ENCODE data around the gene HSPA5.
"Not testable (repeated sequence)": the region's sequence is repeated elsewhere in the genome, so short reads cannot be mapped to it uniquely, and the experiment has no call there.

HSPA5 gene

DNA sequence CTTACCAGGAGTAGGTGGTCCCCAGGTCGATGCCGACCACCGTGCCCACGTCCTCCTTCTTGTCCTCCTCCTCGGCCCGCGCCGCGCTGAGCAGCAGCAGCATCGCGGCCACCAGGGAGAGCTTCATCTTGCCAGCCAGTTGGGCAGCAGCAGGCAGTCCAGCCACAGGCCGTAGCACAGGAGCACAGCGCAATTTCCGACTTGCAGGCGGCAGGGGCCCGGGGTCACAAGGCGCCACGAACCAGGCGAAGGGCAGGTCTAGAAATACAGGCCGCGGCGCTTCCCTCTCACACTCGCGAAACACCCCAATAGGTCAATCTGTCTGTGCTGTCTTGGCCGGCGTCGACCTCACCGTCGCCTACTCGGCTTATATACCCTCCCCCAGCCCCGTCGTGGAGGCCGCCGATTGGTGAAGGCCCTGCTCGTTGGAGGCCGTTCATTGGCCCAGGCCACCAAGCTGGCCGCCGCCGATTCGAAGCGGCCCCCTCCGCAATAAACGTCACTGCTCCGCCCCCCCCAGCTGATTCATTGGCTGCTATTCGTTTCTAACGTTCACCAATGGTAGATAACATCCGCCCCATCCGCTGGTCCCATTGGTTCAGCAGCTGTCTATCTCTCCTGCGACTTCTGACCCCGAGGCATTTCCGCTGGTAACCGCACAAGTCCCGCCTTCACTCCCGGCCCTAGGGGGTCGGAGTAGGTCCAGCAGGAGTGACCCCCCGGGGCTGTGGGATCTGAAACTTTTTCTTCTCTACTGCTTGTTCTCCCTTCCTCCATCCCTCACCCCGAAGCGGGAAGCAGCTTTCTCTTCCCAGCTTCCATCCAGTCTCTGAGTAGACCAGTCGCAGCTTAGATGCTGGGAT, at the start of gene HSPA5:
Gene HSPA5 (minus strand): TSS at position 344 of the 863 bp plus-strand sequence. CDS start 217 bp downstream, at position 127.
- DNase-seq: peak; percentile 98

GRCh38 chr9:125286935-125287433, 45.8 kb upstream of the HSPA5 start:
- not testable (repeated sequence) for DNase-seq

GRCh38 chr9:125284855-125285254, 43.7 kb upstream of the HSPA5 start:
- no peak for DNase-seq

GRCh38 chr9:125280945-125281344, 39.8 kb upstream of the HSPA5 start:
- DNase-seq: no peak

DNA sequence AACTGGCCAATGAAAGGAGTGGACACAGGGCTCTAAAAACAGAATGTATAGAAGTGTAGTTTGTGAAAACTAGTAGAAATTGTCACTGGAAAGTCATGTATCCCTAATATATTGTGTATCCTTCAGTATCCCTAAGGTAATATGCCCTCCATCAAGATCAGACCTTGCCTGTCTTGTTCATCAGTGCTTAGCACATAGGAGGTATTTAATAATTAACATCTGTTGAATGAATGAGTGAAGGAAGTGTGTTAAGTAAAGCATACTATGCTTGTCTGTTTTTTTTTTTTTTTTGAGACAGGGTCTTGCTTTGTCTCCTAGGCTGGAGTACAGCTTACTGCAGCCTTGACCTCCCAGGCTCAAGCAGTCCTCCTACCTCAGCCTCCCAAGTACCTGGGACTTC, 36.3 kb upstream of the HSPA5 start:
- DNase-seq: no peak

GRCh38 chr9:125276771-125277170, 35.6 kb upstream of the HSPA5 start:
- no peak for DNase-seq

DNA sequence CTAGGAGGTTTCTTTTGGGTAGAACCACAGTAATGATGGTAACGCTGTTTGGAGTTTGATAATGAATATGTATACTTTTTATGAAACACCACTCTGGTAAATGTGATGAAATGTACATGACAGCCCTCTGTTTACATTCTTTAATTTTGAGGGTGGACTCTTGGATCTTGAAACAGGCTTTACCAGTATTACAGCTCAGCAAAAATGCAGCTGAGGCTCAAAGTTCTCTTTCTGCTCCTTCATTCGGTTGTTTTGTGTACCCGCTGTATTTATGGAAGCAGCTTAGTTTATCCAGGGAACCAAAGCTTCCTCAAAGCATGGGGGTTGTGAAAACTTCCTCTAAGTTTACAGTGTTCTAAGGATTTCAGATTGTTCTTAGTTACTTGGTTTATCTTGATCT, 31.6 kb upstream of the HSPA5 start:
- no peak for DNase-seq

DNA sequence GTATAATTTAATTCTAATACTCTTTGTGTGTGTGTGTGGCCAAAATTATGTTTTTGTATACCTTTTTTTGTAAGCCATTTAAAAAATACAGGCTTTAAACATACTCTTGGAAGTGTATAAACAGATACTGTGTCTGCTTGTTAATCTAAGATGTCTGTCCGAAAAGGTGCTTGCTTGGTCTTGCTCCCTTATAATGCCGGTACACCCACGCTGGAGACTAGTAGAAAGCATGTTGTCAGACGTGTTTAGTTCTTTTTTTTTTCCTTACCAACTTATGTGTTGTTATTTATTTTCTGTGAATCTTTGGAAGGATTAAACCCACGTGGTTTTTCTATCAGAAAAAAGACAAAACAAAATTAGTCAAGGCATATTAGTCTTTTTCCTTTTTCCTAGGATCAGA, 29.9 kb upstream of the HSPA5 start:
- DNase-seq: no peak

DNA sequence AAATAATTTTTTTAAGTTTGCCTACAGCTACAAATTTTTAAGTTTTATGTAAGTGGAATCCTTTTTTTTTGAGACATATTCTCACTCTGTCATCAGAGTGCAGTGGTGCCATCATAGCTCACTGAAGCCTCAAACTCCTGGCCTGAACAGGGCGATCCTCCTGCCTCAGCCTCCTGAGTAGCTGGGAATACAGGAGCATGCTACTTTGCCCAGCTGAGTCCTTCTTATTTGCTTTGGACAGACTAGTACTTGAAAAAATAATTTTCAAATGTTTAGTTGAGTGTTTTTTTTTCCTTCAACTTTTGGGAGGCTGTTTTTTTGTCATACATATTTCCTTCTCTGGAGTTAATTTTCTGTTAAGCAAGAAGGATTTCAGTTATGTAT, 27.9 kb upstream of the HSPA5 start:
- DNase-seq: no peak

DNA sequence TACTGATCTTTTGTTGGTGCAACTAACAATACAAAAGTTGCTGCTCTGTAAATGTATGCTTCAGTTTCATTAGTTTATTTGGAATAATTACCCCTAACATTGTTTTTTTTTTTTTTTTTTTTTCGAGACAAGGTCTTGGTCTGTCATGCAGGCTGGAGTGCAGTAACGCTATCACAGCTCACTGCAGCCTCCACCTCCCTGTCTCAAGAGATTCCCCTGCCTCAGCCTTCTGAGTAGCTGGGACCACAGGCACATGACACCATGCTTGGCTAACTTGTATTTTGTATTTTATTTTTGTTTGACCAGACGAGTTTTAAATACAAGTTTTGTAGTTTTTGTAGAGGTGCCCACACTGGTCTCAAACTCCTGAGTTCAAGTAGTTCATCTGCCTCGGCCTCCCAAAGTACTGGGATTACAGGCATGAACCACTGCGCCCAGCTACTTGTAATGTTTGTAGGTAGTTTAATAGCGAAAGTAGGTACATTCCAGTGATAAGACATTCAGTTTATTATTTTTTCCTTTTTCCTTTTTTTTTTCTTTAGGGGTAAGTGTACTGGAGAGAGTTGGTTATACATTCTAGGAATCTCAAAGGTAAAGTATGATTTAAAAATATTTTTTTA, 27.4 kb upstream of the HSPA5 start:
- DNase-seq: no peak

- not testable (repeated sequence) for DNase-seq
Measured at GRCh38 chr9:125264068-125264467, 22.9 kb upstream of the HSPA5 start.

DNA sequence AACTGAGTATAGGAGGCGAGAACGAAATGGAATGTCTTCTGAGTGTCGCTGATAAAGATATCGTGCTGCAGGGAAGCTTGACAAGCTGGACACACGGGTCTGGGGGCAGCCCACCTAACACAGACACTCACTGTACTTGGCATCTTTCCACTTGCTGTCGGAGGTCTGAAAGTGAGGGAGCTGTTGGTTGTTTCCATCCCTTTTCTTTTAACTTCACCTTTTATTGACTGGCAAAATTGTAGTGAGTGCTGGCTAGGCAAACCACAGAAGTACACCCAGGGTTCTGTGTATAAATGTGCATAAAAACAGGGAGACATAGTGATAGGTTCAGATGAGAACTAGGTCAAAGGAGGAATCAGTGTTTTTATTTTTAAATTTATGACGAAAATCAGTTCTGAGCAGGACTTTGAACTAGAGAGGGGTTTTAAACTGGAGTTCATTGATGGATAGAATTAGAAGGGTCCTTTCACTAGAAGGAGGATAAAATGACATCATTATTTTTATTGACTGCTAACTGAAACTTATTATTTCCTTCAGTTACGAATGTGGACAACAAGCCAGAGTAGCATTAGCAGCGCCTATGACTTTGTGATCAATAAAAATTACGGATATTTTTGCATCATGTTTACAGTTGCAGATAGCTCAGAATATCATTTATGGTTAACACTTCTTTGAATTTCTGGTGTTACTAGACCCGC, 21.3 kb upstream of the HSPA5 start:
- no peak for DNase-seq

- peak; percentile 86 for DNase-seq
Measured at GRCh38 chr9:125261501-125262293, 20.6 kb upstream of the HSPA5 start, which contains the start of gene GAPVD1. TSS of gene GAPVD1 (plus strand) at chr9:125261826. CDS start at chr9:125298922, 37,096 bp downstream.

- DNase-seq: no peak
Measured at GRCh38 chr9:125260561-125260960, 19.4 kb upstream of the HSPA5 start.

- DNase-seq: no peak
Measured at GRCh38 chr9:125258832-125259534, 17.8 kb upstream of the HSPA5 start.

DNA sequence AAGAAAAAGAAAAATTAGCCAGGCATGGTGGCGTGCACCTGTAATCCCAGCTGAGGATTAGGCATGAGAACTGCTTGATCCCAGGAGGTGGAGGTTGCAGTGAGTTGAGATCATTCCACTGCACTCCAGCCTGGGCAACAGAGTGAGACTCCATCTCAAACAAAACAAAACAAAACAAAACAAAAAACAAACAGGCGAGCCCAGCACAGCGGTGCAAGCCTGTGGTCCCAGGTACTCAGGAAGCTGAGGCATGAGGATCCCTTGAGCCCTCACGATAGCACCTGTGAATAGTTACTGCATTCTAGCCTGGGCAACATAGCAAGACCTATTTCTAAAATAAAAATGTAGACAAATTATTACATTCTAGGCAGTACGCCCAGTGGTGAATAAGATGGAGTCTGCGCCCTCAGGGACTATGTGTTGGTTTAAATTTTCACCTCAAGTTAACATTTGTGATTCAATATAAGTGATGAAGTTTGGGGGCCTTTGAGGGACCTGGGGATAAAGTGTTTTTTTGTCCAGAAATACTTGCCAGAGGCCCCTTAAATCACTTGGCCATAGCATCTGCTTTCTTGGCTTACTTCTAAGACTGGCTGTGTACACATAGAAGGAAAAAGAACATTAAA, 17.1 kb upstream of the HSPA5 start:
- DNase-seq: no peak

DNA sequence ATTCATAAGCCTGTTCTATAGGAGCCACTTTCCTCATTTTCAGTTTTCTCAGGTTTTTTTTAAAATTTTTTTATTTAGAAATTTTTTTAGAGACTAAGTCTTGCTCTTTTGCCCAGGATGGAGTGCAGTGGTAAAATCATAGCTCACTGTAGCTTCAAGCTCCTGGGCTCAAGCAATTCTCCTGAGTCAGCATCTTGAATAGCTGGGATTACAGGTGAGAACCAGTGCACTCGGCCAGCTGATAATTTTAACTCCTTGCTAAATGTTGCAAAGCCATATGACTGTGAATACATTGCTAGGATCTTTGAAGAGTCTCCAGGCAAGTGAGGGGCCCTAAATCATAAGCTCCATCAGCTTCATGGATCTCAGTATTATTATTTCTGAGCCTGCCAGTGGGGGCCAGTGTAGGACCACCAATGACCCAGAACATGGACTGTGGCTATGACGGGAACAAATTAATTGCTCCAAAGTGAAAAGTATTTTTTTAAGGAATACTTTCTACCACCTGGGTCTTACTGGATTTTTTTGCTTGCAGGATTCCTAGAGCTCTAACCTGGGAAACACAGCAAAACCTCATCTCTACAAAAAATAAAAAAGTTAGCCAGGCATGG, 14.7 kb upstream of the HSPA5 start:
- DNase-seq: no peak

- DNase-seq: no peak
Measured at GRCh38 chr9:125254231-125254630, 13.1 kb upstream of the HSPA5 start.

- no peak for DNase-seq
Measured at GRCh38 chr9:125246261-125246667, 5.1 kb upstream of the HSPA5 start.

GRCh38 chr9:125243792-125244260, 2.7 kb upstream of the HSPA5 start:
- DNase-seq: no peak

Data from kidney glomerular epithelial cell (primary cell).